Thyroid gland (tissue), 4 donors: ENCODE data around the gene LRRN3. TPM values are rescaled to one million over a fixed set of nuclear protein-coding genes. Genes with fewer than 3 reads are reported as not detected.

Experiments used
- DNase-seq, 2 donors: peaks; one replicate each; pipeline ENCODE4 v3.0.0-alpha.2; 2019
- H3K27ac ChIP-seq, 3 donors: fragments of 200-600 bp; sonication (generic); 1 replicate in 2 of 3; 2 replicates in 1 of 3; pipeline ENCODE4 v1.5.1; 2016 to 2019; ENCODE audit warnings: mild to moderate bottlenecking in 1 of 3, moderate library complexity in 1 of 3
- H3K27me3 ChIP-seq: fragments of 200-600 bp; sonication (generic); one replicate; pipeline ENCODE4 v1.5.1; 2019
- H3K36me3 ChIP-seq, 2 donors: fragments of 200-600 bp; sonication (generic); one replicate each; pipeline ENCODE4 v1.5.1; 2016 to 2019
- H3K4me1 ChIP-seq, 2 donors: fragments of 200-600 bp; sonication (generic); one replicate each; pipeline ENCODE4 v1.5.1; 2017 to 2019
- H3K4me3 ChIP-seq, 3 donors: fragments of 200-600 bp; sonication (generic); replicated peaks in 1 of 3; 1 replicate in 2 of 3; 2 replicates in 1 of 3; pipeline ENCODE4 v1.5.1; 2016; ENCODE audit warnings: mild to moderate bottlenecking in 1 of 3
- H3K9me3 ChIP-seq: fragments of 200-600 bp; sonication (generic); one replicate; pipeline ENCODE4 v1.5.1; 2017
- CTCF ChIP-seq, 6 experiments: fragments of 200-600 bp in 3 of 6; fragments of 450-650 bp in 3 of 6; sonication (generic) in 3 of 6; IDR thresholded peaks; one replicate each; pipeline ENCODE4 v1.5.1; 2016 to 2019; ENCODE audit warnings: antibody characterized with exemption in 6 of 6, mild to moderate bottlenecking in 2 of 6, inconsistent platforms in 1 of 6, moderate library complexity in 1 of 6
- POLR2A ChIP-seq, 2 donors: fragments of 450-650 bp; IDR thresholded peaks; one replicate each; pipeline ENCODE4 v1.6.1; 2017; ENCODE audit warnings: antibody characterized with exemption in 2 of 2, mild to moderate bottlenecking in 2 of 2, moderate library complexity in 1 of 2
- WGBS, 2 donors: methylation state at CpG; one replicate each; pipeline ENCODE4 v1.1.5; 2017; 5-methylcytosine and 5-hydroxymethylcytosine counted together
- intact Hi-C: fragments of 100-400 bp; cut with DNase I; formaldehyde crosslinking; loops from one replicate; pipeline ENCODE4 v1.15.1; 2023
- total RNA-seq, 4 donors: library from RNA; depleted of rRNA; stranded (reverse); fragments of >200 nt; gene quantifications; one replicate each; pipeline ENCODE4 v1.2.3, GENCODE V29; 2016

Gene LRRN3
- total RNA-seq, 4 donors from 2014 or later: 5.9 to 15.9 (median 9.7) TPM

GRCh38 chr7:111138586-111138985 lies 47.7 kb downstream of the LRRN3 start:
- Histone ChIP-seq H3K36me3 (no peaks in the 10 kb centered on the region), H3K9me3 (no peaks in the 10 kb centered on the region), H3K4me3 (no peak overlapping the region), H3K27ac (no peak overlapping the region), H3K4me1 (peaks cover 6 to 9% of the 10 kb centered on the region in 2 donors), H3K27me3 (no peaks in the 10 kb centered on the region)
- TF ChIP-seq POLR2A (IDR thresholded peaks at IDR 0.05): no peak
- no peak for TF ChIP-seq CTCF (IDR thresholded peaks at IDR 0.05)
- intact Hi-C loops: no loop called here
- no peak for DNase-seq

DNA sequence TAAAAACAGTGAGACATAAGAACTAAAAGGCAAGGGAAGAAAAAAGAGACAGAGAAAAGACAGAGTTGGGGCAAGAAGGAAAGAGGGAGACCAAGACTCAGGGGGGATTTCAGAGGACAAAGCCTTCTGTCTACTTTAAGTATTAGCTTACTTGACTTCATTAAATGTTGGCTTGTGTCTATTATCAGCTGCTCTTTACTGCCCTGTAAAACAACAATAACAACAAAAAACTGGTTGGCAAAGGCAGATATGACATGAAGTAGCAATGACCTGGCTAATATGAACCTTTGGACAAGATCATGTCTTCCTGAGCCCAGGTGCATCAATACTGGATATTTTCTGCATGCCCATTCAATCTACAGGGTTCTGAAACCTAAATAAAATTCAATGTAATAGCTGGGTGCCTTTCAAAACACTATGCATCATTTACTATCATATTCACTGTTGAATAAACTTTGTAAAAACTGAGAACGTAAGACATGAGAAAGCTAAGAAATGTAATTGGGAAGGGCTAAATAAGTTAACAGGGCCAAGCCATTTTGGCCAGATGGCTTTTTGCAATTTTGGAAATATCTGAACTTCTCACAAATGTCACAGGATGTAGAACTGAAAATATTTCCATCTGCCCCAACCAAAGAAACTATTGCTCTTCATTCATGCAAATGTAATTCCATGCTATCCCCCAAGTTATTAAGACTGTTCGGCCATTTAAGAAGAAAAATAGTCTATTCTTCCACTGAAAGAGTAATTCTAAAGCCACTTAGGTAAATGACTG lies 49.4 kb downstream of the LRRN3 start:
- no peaks in the 10 kb centered on the region for H3K27me3 ChIP-seq
- H3K27ac ChIP-seq: no peak overlapping the region
- peaks cover 6 to 9% of the 10 kb centered on the region in 2 donors for H3K4me1 ChIP-seq
- H3K9me3 ChIP-seq: no peaks in the 10 kb centered on the region
- WGBS, 2 donors: 86 to 90% methylated on average over 2 of the region's 2 CpGs
- intact Hi-C loops: no loop called here
- H3K4me3 ChIP-seq: no peak overlapping the region
- TF ChIP-seq CTCF (IDR thresholded peaks at IDR 0.05) (no peak), POLR2A (IDR thresholded peaks at IDR 0.05) (no peak)
- no peaks in the 10 kb centered on the region for H3K36me3 ChIP-seq
- no peak for DNase-seq

- no peaks in the 10 kb centered on the region for H3K36me3 ChIP-seq
- H3K27me3 ChIP-seq: no peaks in the 10 kb centered on the region
- no peaks in the 10 kb centered on the region for H3K4me1 ChIP-seq
- H3K27ac ChIP-seq: no peak overlapping the region
- WGBS, 2 donors: 89 to 94% methylated on average over 2 of the region's 2 CpGs
- no peaks in the 10 kb centered on the region for H3K9me3 ChIP-seq
- no peak for DNase-seq
- no peak for TF ChIP-seq CTCF (IDR thresholded peaks at IDR 0.05)
- no peak for TF ChIP-seq POLR2A (IDR thresholded peaks at IDR 0.05)
- intact Hi-C loops: no loop called here
- H3K4me3 ChIP-seq: no peak overlapping the region
Observed at GRCh38 chr7:111145472-111145871, 54.5 kb downstream of the LRRN3 start.

DNA sequence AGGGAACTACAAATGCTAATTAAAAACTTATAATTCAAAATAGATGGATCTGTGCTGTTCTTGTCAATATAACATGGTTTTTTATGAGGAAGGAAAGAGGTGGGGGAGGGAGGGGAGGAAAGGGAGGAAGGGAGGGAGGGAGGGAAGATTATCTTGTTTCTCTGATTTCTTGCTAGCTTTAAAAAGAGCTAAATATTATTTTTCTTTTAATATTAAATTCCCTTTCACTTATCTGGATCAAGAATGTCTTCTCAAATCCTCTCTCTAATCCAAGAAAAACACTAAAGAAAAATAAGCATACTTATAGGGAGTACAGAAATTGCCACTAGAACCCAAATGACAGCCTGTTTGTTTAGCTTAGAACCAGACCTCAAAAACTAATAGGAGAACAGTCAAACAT lies 55.2 kb downstream of the LRRN3 start:
- DNase-seq: no peak
- TF ChIP-seq CTCF (IDR thresholded peaks at IDR 0.05) (no peak), POLR2A (IDR thresholded peaks at IDR 0.05) (no peak)
- Histone ChIP-seq H3K36me3 (no peaks in the 10 kb centered on the region), H3K27ac (no peak overlapping the region), H3K27me3 (no peaks in the 10 kb centered on the region), H3K9me3 (no peaks in the 10 kb centered on the region), H3K4me3 (no peak overlapping the region), H3K4me1 (no peaks in the 10 kb centered on the region)
- intact Hi-C loops: no loop called here

DNA sequence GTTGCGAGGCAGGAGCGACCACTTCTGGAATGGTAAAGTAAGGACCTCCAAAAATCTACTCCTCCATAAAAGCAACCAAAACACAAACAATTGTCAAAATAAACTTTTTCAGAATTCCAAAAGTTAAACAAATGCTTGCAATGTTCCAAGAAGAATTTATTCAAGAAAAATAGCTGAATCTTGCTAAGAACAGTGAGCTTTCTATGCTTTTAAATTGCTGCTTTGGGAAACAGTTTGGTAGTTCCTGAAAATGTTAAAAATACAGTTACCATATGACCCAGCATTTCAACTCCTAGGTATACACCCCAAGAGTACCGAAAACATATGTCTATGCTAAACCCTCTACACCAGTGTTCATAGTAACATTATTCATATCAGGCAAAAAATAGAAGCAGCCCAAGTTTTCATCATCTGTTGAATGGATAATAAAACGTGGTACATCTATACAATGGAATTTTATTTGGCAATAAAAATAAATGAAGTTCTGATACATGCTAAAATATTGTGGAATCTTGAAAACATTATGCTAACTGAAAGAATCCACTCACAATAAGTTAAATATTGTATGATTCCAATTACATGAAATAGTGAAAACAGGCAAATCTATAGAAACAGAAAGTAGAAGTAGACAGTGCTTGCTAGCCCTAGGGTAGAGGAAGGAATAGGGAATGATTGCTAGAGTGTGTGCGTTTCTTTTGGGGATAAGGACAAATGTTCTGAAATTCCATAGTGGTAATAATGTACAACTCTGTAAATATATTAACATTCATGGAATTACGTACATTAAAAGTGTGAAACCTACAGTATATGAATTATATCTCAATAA lies 57.0 kb downstream of the LRRN3 start:
- no peak for DNase-seq
- Histone ChIP-seq H3K27ac (no peak overlapping the region), H3K27me3 (no peaks in the 10 kb centered on the region), H3K4me1 (no peaks in the 10 kb centered on the region), H3K9me3 (no peaks in the 10 kb centered on the region), H3K36me3 (no peaks in the 10 kb centered on the region), H3K4me3 (no peak overlapping the region)
- intact Hi-C loops: no loop called here
- TF ChIP-seq CTCF (IDR thresholded peaks at IDR 0.05) (no peak), POLR2A (IDR thresholded peaks at IDR 0.05) (no peak)
- 96 to 98% methylated on average over 6 of the region's 6 CpGs for WGBS, 2 donors
